H1 (cell line): ENCODE results near the gene LPP. TPM values are rescaled to one million over a fixed set of nuclear protein-coding genes. Genes with fewer than 3 reads are reported as not detected.

Experiments
- CTBP2 ChIP-seq: IDR thresholded peaks from 2 replicates; pipeline ENCODE4 v1.7.0; 2011; ENCODE audit warnings: borderline replicate concordance, mild to moderate bottlenecking, moderate library complexity, mixed read lengths, low read length; ENCODE audit not compliant: insufficient read depth, insufficient read length
- KDM5A ChIP-seq: fragments of 200-600 bp; IDR thresholded peaks from 2 replicates; pipeline ENCODE4 v1.7.1; 2012; ENCODE audit warnings: mild to moderate bottlenecking, low read length, inconsistent platforms, mixed read lengths
- POLR2AphosphoS5 ChIP-seq: IDR thresholded peaks from 2 replicates; pipeline ENCODE4 v1.6.1; 2011; ENCODE audit warnings: low read depth, low read length
- polyA plus RNA-seq, 7 experiments: library from polyadenylated mRNA; depleted of rRNA in 3 of 7; stranded (reverse) in 5 of 7; unstranded in 2 of 7; fragments of >200 nt in 5 of 7; fragments of 200-250 nt in 2 of 7; gene quantifications; 1 replicate in 5 of 7; 2 replicates in 1 of 7; 4 replicates in 1 of 7; pipeline versions ENCODE4 v1.2.1 to v1.2.3, GENCODE V29; 2011 to 2013; ENCODE audit warnings: missing spikeins in 2 of 7, mixed read lengths in 2 of 7
- total RNA-seq: library from RNA; stranded (reverse); fragmentation: NEBNext Ultra II Directional; extraction: Animal tissue kit (Norgen Biotek cat#: 25700); gene quantifications from 2 replicates; pipeline ENCODE4 v1.2.1, GENCODE V29; 2021

Gene LPP
- total and polyA plus RNA-seq, 2 of the 8 experiments (the other 6 are each of a cell fraction or from before 2014, with no cell fraction given): 10.0 to 53.3 TPM

DNA sequence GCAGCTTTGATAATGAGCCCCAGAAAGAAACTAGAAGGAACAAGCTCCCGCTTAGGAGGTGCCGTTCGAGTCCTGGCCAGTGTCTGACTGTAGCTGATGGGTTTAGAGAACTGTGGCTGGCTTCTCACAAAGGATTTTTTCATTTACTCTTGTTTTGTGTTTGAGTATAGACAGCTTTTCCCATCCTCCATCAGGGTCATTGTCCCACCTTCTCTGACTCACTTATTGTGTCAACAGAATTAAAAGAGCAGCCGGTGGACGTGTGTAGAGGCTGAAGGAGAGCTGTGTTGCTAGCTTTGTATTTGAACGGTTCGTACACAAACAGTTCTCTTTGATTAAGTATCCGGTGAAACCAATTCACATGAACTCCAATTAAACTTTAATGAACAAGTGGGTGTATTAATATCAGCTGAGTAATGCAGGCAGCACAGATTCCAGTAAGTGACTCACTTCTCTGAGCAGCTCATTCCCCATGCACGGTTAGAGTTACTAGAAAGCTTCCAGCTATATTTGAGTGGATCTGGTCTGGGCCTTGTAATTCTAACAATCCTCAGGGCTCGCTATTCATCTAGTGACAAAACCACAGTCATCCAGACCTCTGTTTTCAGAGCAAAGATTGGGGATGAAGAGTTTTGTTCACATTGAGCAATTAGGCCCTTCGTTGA, 141.0 kb downstream of the LPP start (continued):
- TF ChIP-seq KDM5A (no peak), CTBP2 (no peak), POLR2AphosphoS5 (no peak)
